ENCODE results near the gene CCDC184.
A peak's percentile ranks its signal among the peaks of the same experiment; 100 is the strongest.
"Not testable (repeated sequence)": the region's sequence is repeated elsewhere in the genome, so short reads cannot be mapped to it uniquely, and the experiment has no call there.

The CCDC184 gene

DNA sequence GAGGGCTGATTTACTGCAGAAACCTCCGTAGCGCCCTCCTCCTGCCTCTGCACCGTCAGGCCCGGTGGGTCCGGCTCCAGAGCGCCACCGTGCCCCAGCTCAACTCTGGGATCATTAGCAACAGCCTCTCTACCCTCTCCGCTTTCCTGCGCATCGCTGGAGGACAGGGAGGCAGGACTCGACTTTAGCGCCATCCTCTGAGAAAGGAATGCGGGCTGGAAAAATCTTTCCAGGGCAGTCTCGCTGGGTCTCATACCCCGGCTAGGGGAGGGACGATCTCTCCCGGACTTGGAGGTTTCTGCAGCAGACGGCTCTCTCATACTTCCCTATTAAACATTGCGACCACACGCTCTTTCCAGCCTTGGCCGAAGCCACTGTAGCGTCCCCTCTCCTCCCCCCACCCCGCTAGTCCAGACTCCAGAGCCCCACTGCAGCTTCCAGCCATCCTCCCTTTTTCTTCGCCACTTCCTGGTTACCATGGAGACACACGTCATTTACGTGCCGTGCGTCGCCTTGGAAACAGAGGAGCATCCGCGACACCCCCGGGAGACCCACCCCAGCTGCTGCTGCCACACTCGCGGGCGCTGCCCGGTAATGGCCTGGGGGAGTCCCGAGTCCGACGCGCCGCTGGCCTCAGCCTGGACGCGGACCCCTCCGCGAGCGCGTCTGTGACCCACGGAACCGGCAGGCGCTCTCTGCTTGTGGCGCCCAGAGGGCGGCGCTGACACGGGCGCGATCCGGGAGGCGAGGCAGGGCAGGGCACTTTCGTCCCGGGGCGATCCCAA lies at the start of gene CCDC184:
CCDC184 (plus strand) TSS at position 554 of the 785 bp plus-strand sequence. CDS start 479 bp downstream, outside the sequence.
- peak within 1 kb of the TSS in 2 of 5 donors; percentile 31 to 35 for H3K9ac ChIP-seq (ENCODE audit: low read length in 5 of 5)
- peak within 1 kb of the TSS; percentile 63 to 79 (median 67) for H3K4me3 ChIP-seq (ENCODE audit: low read depth in 1 of 5, low read length in 5 of 5)
- H3K36me3 ChIP-seq (ENCODE audit: control insufficient read depth in 5 of 5, insufficient read depth in 5 of 5, low read length in 5 of 5): no peaks in the 10 kb centered on the region
- H3K9me3 ChIP-seq (ENCODE audit: control insufficient read depth in 5 of 5, low read length in 5 of 5): no peaks in the 10 kb centered on the region
- H3K27me3 ChIP-seq (ENCODE audit: control insufficient read depth in 5 of 5, insufficient read depth in 4 of 5, low read length in 5 of 5): peaks cover 24 to 53% (median 41%) of the 10 kb centered on the region in 5 donors
- peaks cover 0 to 23% (median 20%) of the 10 kb centered on the region in 5 donors for H3K4me1 ChIP-seq (ENCODE audit: control insufficient read depth in 5 of 5, insufficient read depth in 5 of 5, low read length in 5 of 5)
- no peak within 1 kb of the TSS for H3K27ac ChIP-seq (ENCODE audit: low read depth, low read length)

DNA sequence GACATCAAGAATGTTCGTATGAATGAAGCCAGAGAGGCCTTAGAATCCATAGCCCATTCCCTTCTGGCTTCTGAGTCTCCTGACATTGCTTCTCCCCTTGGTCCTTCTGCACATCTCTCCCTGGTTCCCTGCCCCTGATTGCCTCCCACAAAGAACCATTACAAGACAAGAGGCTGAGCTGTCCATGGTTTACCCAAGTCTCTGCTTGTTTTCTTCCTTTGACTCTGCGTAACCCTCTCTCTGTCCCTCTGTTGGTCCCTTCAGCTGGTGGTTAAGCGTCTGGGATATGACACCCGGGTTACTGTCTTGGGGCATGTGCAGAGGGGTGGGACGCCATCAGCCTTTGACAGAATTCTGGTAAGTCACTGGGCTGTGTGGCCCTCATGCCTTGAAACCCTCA lies 48.4 kb upstream of the CCDC184 start:
- Histone ChIP-seq H3K9ac (ENCODE audit: low read length in 5 of 5) (no peak overlapping the region), H3K27me3 (ENCODE audit: control insufficient read depth in 5 of 5, insufficient read depth in 4 of 5, low read length in 5 of 5) (no peaks in the 10 kb centered on the region), H3K4me3 (ENCODE audit: low read depth in 1 of 5, low read length in 5 of 5) (no peak overlapping the region), H3K4me1 (ENCODE audit: control insufficient read depth in 5 of 5, insufficient read depth in 5 of 5, low read length in 5 of 5) (no peaks in the 10 kb centered on the region), H3K27ac (ENCODE audit: low read depth, low read length) (no peak overlapping the region), H3K36me3 (ENCODE audit: control insufficient read depth in 5 of 5, insufficient read depth in 5 of 5, low read length in 5 of 5) (peaks cover 0 to 66% (median 53%) of the 10 kb centered on the region in 5 donors), H3K9me3 (ENCODE audit: control insufficient read depth in 5 of 5, low read length in 5 of 5) (no peaks in the 10 kb centered on the region)

DNA sequence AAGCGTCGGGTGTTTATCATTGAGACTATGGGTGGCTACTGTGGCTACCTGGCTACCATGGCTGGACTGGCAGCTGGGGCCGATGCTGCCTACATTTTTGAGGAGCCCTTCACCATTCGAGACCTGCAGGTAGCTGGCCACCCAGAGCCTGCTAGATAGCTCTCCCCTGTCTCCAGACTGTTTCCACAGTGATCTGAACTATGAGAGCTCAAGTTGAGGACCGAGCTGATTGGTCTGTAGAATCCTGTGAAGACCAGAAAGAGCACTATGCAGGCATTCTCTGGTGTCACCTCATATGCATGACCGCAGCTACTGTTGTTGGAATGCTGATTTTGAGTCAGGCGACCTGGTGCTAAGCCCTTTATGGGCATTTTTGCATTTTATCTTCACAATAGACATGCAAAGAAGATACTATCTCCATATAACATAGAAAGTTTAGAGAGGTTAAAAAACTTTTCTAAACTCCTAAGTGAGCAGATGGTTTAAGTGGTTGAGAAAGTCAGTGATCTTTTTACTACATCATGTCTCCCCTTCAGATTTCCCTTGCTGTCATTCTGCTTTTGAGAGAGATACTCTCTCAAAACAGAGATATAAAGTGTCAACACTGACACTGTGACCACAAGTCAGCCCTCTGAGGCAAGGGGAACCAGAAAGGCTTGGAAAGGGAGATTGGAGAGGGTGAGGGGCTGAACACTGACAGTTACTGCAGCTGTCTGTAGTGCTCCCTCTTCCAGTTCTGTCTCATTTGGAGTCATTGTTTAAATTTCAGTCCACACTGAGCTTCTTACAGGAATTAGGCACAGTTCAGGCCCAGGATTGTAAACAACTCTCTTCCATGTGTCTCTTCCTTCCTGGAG lies 40.4 kb upstream of the CCDC184 start:
- no peak overlapping the region for H3K4me3 ChIP-seq (ENCODE audit: low read depth in 1 of 5, low read length in 5 of 5)
- no peak overlapping the region for H3K27ac ChIP-seq (ENCODE audit: low read depth, low read length)
- H3K36me3 ChIP-seq (ENCODE audit: control insufficient read depth in 5 of 5, insufficient read depth in 5 of 5, low read length in 5 of 5): peaks cover 19 to 92% (median 68%) of the 10 kb centered on the region in 5 donors
- no peak overlapping the region for H3K9ac ChIP-seq (ENCODE audit: low read length in 5 of 5)
- peaks cover 0 to 2% (median 0%) of the 10 kb centered on the region in 5 donors for H3K4me1 ChIP-seq (ENCODE audit: control insufficient read depth in 5 of 5, insufficient read depth in 5 of 5, low read length in 5 of 5)
- no peaks in the 10 kb centered on the region for H3K9me3 ChIP-seq (ENCODE audit: control insufficient read depth in 5 of 5, low read length in 5 of 5)
- no peaks in the 10 kb centered on the region for H3K27me3 ChIP-seq (ENCODE audit: control insufficient read depth in 5 of 5, insufficient read depth in 4 of 5, low read length in 5 of 5)

DNA sequence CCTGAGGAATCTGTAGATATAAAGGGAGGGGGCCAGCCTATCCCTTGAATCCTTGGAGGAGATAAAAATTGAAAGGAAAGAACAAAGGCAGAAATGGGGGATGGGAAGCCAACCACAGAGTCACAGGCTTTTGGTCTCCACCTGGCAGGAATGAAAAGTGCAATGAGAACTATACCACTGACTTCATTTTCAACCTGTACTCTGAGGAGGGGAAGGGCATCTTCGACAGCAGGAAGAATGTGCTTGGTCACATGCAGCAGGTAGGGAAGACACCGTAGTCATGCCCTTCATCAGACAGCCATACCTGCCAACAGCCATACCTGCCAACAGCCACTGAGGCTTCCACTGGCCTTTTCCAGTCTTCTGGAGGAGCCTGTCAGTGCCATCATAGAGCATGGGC lies 39.5 kb upstream of the CCDC184 start:
- no peak overlapping the region for H3K4me3 ChIP-seq (ENCODE audit: low read depth in 1 of 5, low read length in 5 of 5)
- H3K36me3 ChIP-seq (ENCODE audit: control insufficient read depth in 5 of 5, insufficient read depth in 5 of 5, low read length in 5 of 5): peaks cover 20 to 94% (median 73%) of the 10 kb centered on the region in 5 donors
- no peaks in the 10 kb centered on the region for H3K9me3 ChIP-seq (ENCODE audit: control insufficient read depth in 5 of 5, low read length in 5 of 5)
- peaks cover 0 to 4% (median 0%) of the 10 kb centered on the region in 5 donors for H3K4me1 ChIP-seq (ENCODE audit: control insufficient read depth in 5 of 5, insufficient read depth in 5 of 5, low read length in 5 of 5)
- H3K9ac ChIP-seq (ENCODE audit: low read length in 5 of 5): no peak overlapping the region
- no peak overlapping the region for H3K27ac ChIP-seq (ENCODE audit: low read depth, low read length)
- no peaks in the 10 kb centered on the region for H3K27me3 ChIP-seq (ENCODE audit: control insufficient read depth in 5 of 5, insufficient read depth in 4 of 5, low read length in 5 of 5)

DNA sequence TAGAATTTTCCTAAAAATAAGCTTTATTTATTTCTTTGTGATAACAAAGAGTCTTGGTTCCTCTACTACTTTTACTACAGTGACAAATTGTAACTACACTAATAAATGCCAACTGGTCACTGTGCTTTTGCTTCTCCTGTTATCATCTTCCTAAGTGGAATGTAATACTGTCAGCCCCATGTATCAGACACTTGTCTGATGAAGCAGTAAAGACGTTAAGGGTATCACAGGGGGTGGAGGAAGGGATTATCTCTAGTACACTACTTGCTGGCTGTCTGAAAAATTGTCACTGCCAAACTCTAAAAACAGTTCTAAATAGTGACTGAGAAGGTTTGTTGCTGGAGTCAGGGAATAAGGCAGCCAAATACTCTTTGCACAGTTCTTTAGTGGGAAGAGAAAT lies 37.5 kb upstream of the CCDC184 start:
- no peaks in the 10 kb centered on the region for H3K27me3 ChIP-seq (ENCODE audit: control insufficient read depth in 5 of 5, insufficient read depth in 4 of 5, low read length in 5 of 5)
- H3K27ac ChIP-seq (ENCODE audit: low read depth, low read length): no peak overlapping the region
- H3K36me3 ChIP-seq (ENCODE audit: control insufficient read depth in 5 of 5, insufficient read depth in 5 of 5, low read length in 5 of 5): peaks cover 34 to 94% (median 77%) of the 10 kb centered on the region in 5 donors
- peaks cover 0 to 4% (median 0%) of the 10 kb centered on the region in 5 donors for H3K4me1 ChIP-seq (ENCODE audit: control insufficient read depth in 5 of 5, insufficient read depth in 5 of 5, low read length in 5 of 5)
- H3K9ac ChIP-seq (ENCODE audit: low read length in 5 of 5): no peak overlapping the region
- no peaks in the 10 kb centered on the region for H3K9me3 ChIP-seq (ENCODE audit: control insufficient read depth in 5 of 5, low read length in 5 of 5)
- H3K4me3 ChIP-seq (ENCODE audit: low read depth in 1 of 5, low read length in 5 of 5): no peak overlapping the region

DNA sequence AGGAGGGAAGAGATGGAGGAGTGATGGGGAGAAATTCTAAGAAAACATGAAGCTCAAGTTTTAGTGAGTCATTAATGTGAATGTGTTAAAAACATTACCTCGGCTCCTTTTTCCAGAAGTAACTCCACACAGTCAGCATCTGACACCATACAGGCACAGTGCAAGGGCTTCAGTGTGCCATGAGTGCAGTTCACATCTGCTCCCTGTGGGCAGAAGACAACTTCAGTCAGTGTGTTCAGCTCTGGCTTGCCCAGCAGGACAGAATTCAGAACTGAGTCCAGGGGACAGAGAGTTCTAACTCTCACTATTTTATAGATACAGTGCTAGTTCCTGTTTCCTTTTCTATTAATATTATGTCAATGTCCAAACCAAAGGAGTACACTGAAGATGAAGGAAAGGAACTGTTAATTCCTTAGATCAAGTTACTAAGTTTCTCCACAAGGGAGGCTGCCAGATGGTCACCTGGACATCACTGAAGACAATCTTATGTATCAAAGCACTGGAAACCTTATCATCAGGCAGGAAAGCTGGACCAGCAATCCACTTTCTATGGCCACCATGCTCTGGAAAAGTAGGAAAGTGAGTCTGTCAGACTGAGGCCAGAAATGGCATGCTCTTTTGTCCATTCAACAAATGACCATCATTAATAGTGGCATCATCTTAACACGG lies 32.2 kb upstream of the CCDC184 start:
- H3K27me3 ChIP-seq (ENCODE audit: control insufficient read depth in 5 of 5, insufficient read depth in 4 of 5, low read length in 5 of 5): no peaks in the 10 kb centered on the region
- peaks cover 42 to 69% (median 56%) of the 10 kb centered on the region in 5 donors for H3K36me3 ChIP-seq (ENCODE audit: control insufficient read depth in 5 of 5, insufficient read depth in 5 of 5, low read length in 5 of 5)
- H3K9ac ChIP-seq (ENCODE audit: low read length in 5 of 5): peak overlapping the region in 1 of 5 donors; percentile 11
- H3K27ac ChIP-seq (ENCODE audit: low read depth, low read length): no peak overlapping the region
- H3K9me3 ChIP-seq (ENCODE audit: control insufficient read depth in 5 of 5, low read length in 5 of 5): no peaks in the 10 kb centered on the region
- H3K4me3 ChIP-seq (ENCODE audit: low read depth in 1 of 5, low read length in 5 of 5): no peak overlapping the region
- H3K4me1 ChIP-seq (ENCODE audit: control insufficient read depth in 5 of 5, insufficient read depth in 5 of 5, low read length in 5 of 5): peaks cover 0 to 8% (median 2%) of the 10 kb centered on the region in 5 donors

DNA sequence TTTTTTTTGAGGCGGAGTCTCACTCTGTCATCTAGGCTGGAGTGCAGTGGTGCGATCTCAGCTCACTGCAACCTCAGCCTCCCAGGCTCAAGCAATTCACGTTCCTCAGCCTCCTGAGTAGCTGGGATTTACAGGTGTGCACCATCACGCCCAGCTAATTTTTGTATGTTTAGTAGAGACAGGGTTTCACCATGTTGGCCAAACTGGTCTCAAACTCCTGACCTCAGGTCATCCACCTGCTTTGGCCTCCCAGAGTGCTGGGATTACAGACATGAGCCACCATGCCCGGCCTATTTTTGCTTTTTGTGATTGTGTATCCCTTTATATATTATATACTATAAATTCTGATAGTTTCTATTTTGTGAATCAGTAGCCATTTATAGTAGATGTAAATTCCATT lies 27.7 kb upstream of the CCDC184 start:
- not testable (repeated sequence) for H3K27ac ChIP-seq (ENCODE audit: low read depth, low read length); H3K9ac ChIP-seq (ENCODE audit: low read length in 5 of 5); H3K9me3 ChIP-seq (ENCODE audit: control insufficient read depth in 5 of 5, low read length in 5 of 5); H3K4me3 ChIP-seq (ENCODE audit: low read depth in 1 of 5, low read length in 5 of 5); H3K27me3 ChIP-seq (ENCODE audit: control insufficient read depth in 5 of 5, insufficient read depth in 4 of 5, low read length in 5 of 5)
- Histone ChIP-seq H3K36me3 (ENCODE audit: control insufficient read depth in 5 of 5, insufficient read depth in 5 of 5, low read length in 5 of 5) (peaks cover 19 to 27% (median 24%) of the 10 kb centered on the region in 5 donors), H3K4me1 (ENCODE audit: control insufficient read depth in 5 of 5, insufficient read depth in 5 of 5, low read length in 5 of 5) (peaks cover 0 to 20% (median 16%) of the 10 kb centered on the region in 5 donors)

DNA sequence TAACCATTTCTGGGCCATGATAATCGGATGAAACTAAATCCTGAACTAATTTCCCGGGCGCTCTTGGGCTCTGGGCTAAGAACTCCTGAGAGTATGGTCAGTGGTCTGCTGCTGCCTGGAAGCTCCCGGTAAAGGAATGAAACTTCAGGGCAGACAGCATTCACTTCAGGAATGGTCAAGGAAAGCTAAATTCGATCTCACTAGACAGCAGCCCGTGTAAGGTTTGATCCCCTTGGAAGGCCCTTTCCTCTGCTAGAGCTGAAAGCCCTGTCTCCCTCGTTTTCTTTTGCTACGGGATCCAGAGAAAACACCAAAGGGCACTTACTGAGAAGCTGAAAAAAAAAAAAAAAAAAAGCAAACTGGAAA lies 26.8 kb upstream of the CCDC184 start:
- no peaks in the 10 kb centered on the region for H3K27me3 ChIP-seq (ENCODE audit: control insufficient read depth in 5 of 5, insufficient read depth in 4 of 5, low read length in 5 of 5)

DNA sequence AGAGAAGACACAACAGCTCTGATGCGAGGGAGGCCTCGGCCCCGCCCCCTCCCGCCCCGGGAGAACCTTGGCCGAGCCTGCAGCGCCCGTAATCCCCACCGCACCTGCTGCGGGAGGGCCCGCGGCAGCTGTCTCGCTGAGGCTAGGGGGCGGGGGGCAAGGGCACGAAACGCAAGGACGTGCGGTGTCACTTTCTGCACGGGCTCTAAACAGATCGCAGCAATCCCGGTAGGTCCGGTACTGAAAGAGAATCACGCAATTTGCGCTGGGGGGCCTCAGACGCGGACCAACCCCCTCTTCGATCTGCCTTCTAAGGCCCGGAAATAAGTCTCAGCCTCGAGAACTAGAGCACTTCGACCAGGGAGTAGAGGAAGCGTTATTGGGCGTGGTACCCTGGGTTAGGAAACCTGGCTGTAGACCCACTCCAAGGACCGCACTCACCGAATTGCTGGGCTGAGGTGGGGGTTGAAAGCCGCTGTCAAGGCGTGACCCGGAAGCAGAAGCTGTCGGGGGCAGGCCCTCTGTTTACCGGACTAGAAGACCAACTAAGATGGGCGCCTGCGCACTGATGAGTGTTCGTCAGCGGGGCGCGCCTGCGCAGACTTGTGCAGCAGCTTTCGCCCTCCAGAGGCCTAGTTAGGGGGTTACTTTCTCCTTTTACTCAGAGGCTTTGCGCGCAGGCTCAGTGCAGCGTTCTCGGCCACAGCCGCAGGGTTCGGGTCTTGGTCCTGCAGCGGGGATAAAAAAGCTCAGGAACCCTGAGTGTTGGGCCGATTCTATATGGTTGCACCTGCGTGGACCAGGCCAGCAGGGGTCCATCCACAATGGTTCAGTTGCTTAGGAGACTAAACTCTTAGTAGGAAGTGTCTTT lies 26.2 kb upstream of the CCDC184 start, which contains the start of gene ASB8:
ASB8 (minus strand) TSS at position 498 of the 871 bp plus-strand sequence. CDS start 4,019 bp downstream, outside the sequence.
- peak within 1 kb of the TSS; percentile 86 for H3K27ac ChIP-seq (ENCODE audit: low read depth, low read length)
- peak within 1 kb of the TSS; percentile 84 to 97 (median 89) for H3K9ac ChIP-seq (ENCODE audit: low read length in 5 of 5)
- H3K4me1 ChIP-seq (ENCODE audit: control insufficient read depth in 5 of 5, insufficient read depth in 5 of 5, low read length in 5 of 5): peaks cover 0 to 22% (median 16%) of the 10 kb centered on the region in 5 donors
- H3K4me3 ChIP-seq (ENCODE audit: low read depth in 1 of 5, low read length in 5 of 5): peak within 1 kb of the TSS; percentile 89 to 99 (median 97)
- no peaks in the 10 kb centered on the region for H3K9me3 ChIP-seq (ENCODE audit: control insufficient read depth in 5 of 5, low read length in 5 of 5)
- H3K27me3 ChIP-seq (ENCODE audit: control insufficient read depth in 5 of 5, insufficient read depth in 4 of 5, low read length in 5 of 5): no peaks in the 10 kb centered on the region
- H3K36me3 ChIP-seq (ENCODE audit: control insufficient read depth in 5 of 5, insufficient read depth in 5 of 5, low read length in 5 of 5): peaks cover 8 to 13% (median 10%) of the 10 kb centered on the region in 5 donors

More for the DNA sequence above, 26.8 kb upstream of the CCDC184 start:
- peaks cover 0 to 22% (median 16%) of the 10 kb centered on the region in 5 donors for H3K4me1 ChIP-seq (ENCODE audit: control insufficient read depth in 5 of 5, insufficient read depth in 5 of 5, low read length in 5 of 5)
- no peaks in the 10 kb centered on the region for H3K9me3 ChIP-seq (ENCODE audit: control insufficient read depth in 5 of 5, low read length in 5 of 5)
- H3K36me3 ChIP-seq (ENCODE audit: control insufficient read depth in 5 of 5, insufficient read depth in 5 of 5, low read length in 5 of 5): peaks cover 11 to 19% (median 15%) of the 10 kb centered on the region in 5 donors
- peak overlapping the region; percentile 84 to 97 (median 89) for H3K9ac ChIP-seq (ENCODE audit: low read length in 5 of 5)
- H3K27ac ChIP-seq (ENCODE audit: low read depth, low read length): peak overlapping the region; percentile 86
- peak overlapping the region; percentile 77 to 99 (median 97) for H3K4me3 ChIP-seq (ENCODE audit: low read depth in 1 of 5, low read length in 5 of 5)
